H1 (cell line): ENCODE data around the gene GJD3. TPM values are rescaled to one million over a fixed set of nuclear protein-coding genes. Genes with fewer than 3 reads are reported as not detected.

Source experiments
- CTCF ChIA-PET: fragments of 300-600 bp; sonication (Branson Sonifier 250); formaldehyde crosslinking; loops from one replicate; lab custom pipeline; 2021; ENCODE audit not compliant: partially characterized antibody; lab: Charles Lee
- POLR2A ChIA-PET: fragments of 300-600 bp; sonication (Branson Sonifier 250); formaldehyde crosslinking; loops from one replicate; lab custom pipeline; 2021; ENCODE audit warnings: inconsistent platforms; ENCODE audit not compliant: partially characterized antibody; lab: Charles Lee
- DNase-seq, 2 experiments: peaks; one replicate each; pipeline versions ENCODE4 v3.0.0 to v3.0.0-alpha.2; 2010 to 2022; ENCODE audit warnings: low spot score in 2 of 2, low read depth in 1 of 2, mixed read lengths in 1 of 2
- FAIRE-seq: peaks from 2 replicates; lab custom pipeline; 2011; peaks lifted over from hg19 to GRCh38; lab: Jason Lieb, UNC
- H2AFZ ChIP-seq: 2 replicates; pipeline ENCODE4 v1.8.1; 2012; ENCODE audit warnings: low read length, inconsistent platforms
- H2AK5ac ChIP-seq: 2 replicates; pipeline ENCODE4 v1.6.1; 2013; ENCODE audit warnings: low read depth, low read length
- H2BK120ac ChIP-seq: replicated peaks from 2 replicates; pipeline ENCODE3; 2013; ENCODE audit warnings: low read depth, low read length, inconsistent platforms
- H2BK12ac ChIP-seq: 2 replicates; pipeline ENCODE4 v1.6.1; 2013; ENCODE audit warnings: low read depth, low read length
- H2BK15ac ChIP-seq: 2 replicates; pipeline ENCODE4 v1.6.1; 2013; ENCODE audit warnings: low read length
- H2BK20ac ChIP-seq: 2 replicates; pipeline ENCODE4 v1.6.1; 2013; ENCODE audit warnings: low read length
- H2BK5ac ChIP-seq: 2 replicates; pipeline ENCODE4 v1.6.1; 2013; ENCODE audit warnings: low read depth, low read length
- H3K14ac ChIP-seq: 2 replicates; pipeline ENCODE4 v1.6.1; 2013; ENCODE audit warnings: inconsistent platforms; ENCODE audit not compliant: insufficient read length
- H3K18ac ChIP-seq: 2 replicates; pipeline ENCODE4 v1.6.1; 2013; ENCODE audit warnings: low read length; ENCODE audit errors: extremely low read depth
- H3K23ac ChIP-seq: 2 replicates; pipeline ENCODE4 v1.6.1; 2013; ENCODE audit warnings: inconsistent platforms; ENCODE audit not compliant: insufficient read length
- H3K23me2 ChIP-seq: 2 replicates; pipeline ENCODE4 v1.6.1; 2013; ENCODE audit warnings: low read depth, low read length
- H3K27ac ChIP-seq: 2 replicates; pipeline ENCODE4 v1.6.1; 2011; ENCODE audit warnings: low read depth, low read length, inconsistent platforms
- H3K27me3 ChIP-seq, 4 experiments: replicated peaks in 1 of 4; 1 replicate in 1 of 4; 2 replicates in 3 of 4; pipeline versions ENCODE4 v1.6.1 to v1.8.1; 2011 to 2013; ENCODE audit warnings: low read length in 3 of 4, mild to moderate bottlenecking in 3 of 4, inconsistent platforms in 2 of 4, mixed read lengths in 2 of 4, moderate library complexity in 1 of 4; ENCODE audit not compliant: control insufficient read depth in 3 of 4, insufficient read depth in 3 of 4; ENCODE audit errors: extremely low read depth in 1 of 4
- H3K36me3 ChIP-seq, 4 experiments: 2 replicates each; pipeline versions ENCODE4 v1.6.1 to v1.8.1; 2011 to 2013; ENCODE audit warnings: mild to moderate bottlenecking in 4 of 4, low read length in 3 of 4, moderate library complexity in 2 of 4, control low read depth in 1 of 4, inconsistent platforms in 1 of 4; ENCODE audit not compliant: insufficient read depth in 4 of 4, control insufficient read depth in 2 of 4
- H3K4ac ChIP-seq: replicated peaks from 2 replicates; pipeline ENCODE3; 2013; ENCODE audit warnings: low read length, low read depth, mixed read lengths, inconsistent platforms; ENCODE audit not compliant: insufficient read length
- H3K4me1 ChIP-seq, 4 experiments: replicated peaks in 1 of 4; 1 replicate in 1 of 4; 2 replicates in 3 of 4; pipeline versions ENCODE4 v1.6.1 to v1.8.1; 2011 to 2013; ENCODE audit warnings: low read length in 3 of 4, inconsistent platforms in 2 of 4, mixed read lengths in 1 of 4; ENCODE audit not compliant: insufficient read depth in 4 of 4, control insufficient read depth in 3 of 4
- H3K4me2 ChIP-seq, 2 experiments: 2 replicates each; pipeline versions ENCODE4 v1.6.1 to v1.8.1; 2011 to 2013; ENCODE audit warnings: low read depth in 2 of 2, low read length in 2 of 2, control low read depth in 1 of 2, inconsistent platforms in 1 of 2, mild to moderate bottlenecking in 1 of 2; ENCODE audit not compliant: insufficient read depth in 1 of 2
- H3K4me3 ChIP-seq, 4 experiments: fragments of 200-600, 300-600 bp in 1 of 4; sonication (generic), shearing (Covaris generic), sonication (Bioruptor Twin) in 1 of 4; 2 replicates each; pipeline versions ENCODE4 v1.5.1 to v1.8.1; 2011 to 2016; ENCODE audit warnings: low read length in 4 of 4, low read depth in 3 of 4, control low read depth in 2 of 4, inconsistent platforms in 2 of 4, mild to moderate bottlenecking in 2 of 4, mixed read lengths in 1 of 4, moderate library complexity in 1 of 4; ENCODE audit not compliant: insufficient read depth in 2 of 4; ENCODE audit errors: extremely low read depth in 1 of 4
- H3K56ac ChIP-seq: replicated peaks from 2 replicates; pipeline ENCODE3; 2013; ENCODE audit warnings: low read depth, mild to moderate bottlenecking, mixed read lengths, low read length, inconsistent platforms; ENCODE audit not compliant: insufficient read length
- H3K79me1 ChIP-seq: 2 replicates; pipeline ENCODE4 v1.6.1; 2013; ENCODE audit warnings: low read depth, low read length, control low read depth
- H3K79me2 ChIP-seq, 2 experiments: 2 replicates each; pipeline versions ENCODE4 v1.6.1 to v1.8.1; 2012 to 2013; ENCODE audit warnings: low read length in 2 of 2, mild to moderate bottlenecking in 2 of 2, inconsistent platforms in 1 of 2; ENCODE audit not compliant: insufficient read depth in 2 of 2, control insufficient read depth in 1 of 2
- H3K9ac ChIP-seq, 4 experiments: replicated peaks in 1 of 4; 1 replicate in 1 of 4; 2 replicates in 3 of 4; pipeline versions ENCODE4 v1.6.1 to v1.8.1; 2011 to 2013; ENCODE audit warnings: low read depth in 3 of 4, low read length in 3 of 4, control low read depth in 2 of 4, mild to moderate bottlenecking in 2 of 4, moderate library complexity in 2 of 4, inconsistent platforms in 1 of 4; ENCODE audit errors: extremely low read depth in 1 of 4
- H3K9me3 ChIP-seq, 2 experiments: 2 replicates each; pipeline versions ENCODE4 v1.6.1 to v1.8.1; 2012 to 2013; ENCODE audit warnings: mild to moderate bottlenecking in 2 of 2, moderate library complexity in 2 of 2, control low read depth in 1 of 2, inconsistent platforms in 1 of 2, low read depth in 1 of 2, low read length in 1 of 2, mixed read lengths in 1 of 2; ENCODE audit not compliant: insufficient read depth in 2 of 2
- H4K20me1 ChIP-seq, 2 experiments: replicated peaks in 1 of 2; 2 replicates each; pipeline versions ENCODE3 to v1.8.1; 2011 to 2013; ENCODE audit warnings: inconsistent platforms in 2 of 2, low read length in 2 of 2, mild to moderate bottlenecking in 1 of 2; ENCODE audit not compliant: insufficient read depth in 2 of 2, control insufficient read depth in 1 of 2
- H4K5ac ChIP-seq: 2 replicates; pipeline ENCODE4 v1.6.1; 2013; ENCODE audit warnings: low read length, low read depth, mixed read lengths, inconsistent platforms; ENCODE audit not compliant: insufficient read length
- H4K8ac ChIP-seq: 2 replicates; pipeline ENCODE4 v1.8.0; 2013; ENCODE audit warnings: mild to moderate bottlenecking, moderate library complexity, low read length, inconsistent platforms; ENCODE audit not compliant: insufficient read depth; ENCODE audit errors: extremely low read depth
- H4K91ac ChIP-seq: replicated peaks from 2 replicates; pipeline ENCODE3; 2013; ENCODE audit warnings: low read length, mixed read lengths, inconsistent platforms; ENCODE audit not compliant: insufficient read length
- CREB1 ChIP-seq: IDR thresholded peaks from 2 replicates; pipeline ENCODE4 v1.6.1; 2012; ENCODE audit warnings: inconsistent platforms
- MAX ChIP-seq: IDR thresholded peaks from 2 replicates; pipeline ENCODE4 v1.6.1; 2012; ENCODE audit warnings: inconsistent platforms
- SRF ChIP-seq: IDR thresholded peaks from 2 replicates; pipeline ENCODE4 v1.6.1; 2011; ENCODE audit warnings: mild to moderate bottlenecking, low read depth, low read length, moderate library complexity
- WGBS, 2 experiments: shearing (Covaris generic) in 1 of 2; methylation state at CpG; one replicate each; pipeline versions ENCODE4 v1.1.6 to v1.1.7; 2013 to 2015; ENCODE audit warnings: low lambda C conversion rate in 2 of 2, mixed read lengths in 2 of 2, inconsistent platforms in 1 of 2, low coverage in 1 of 2, missing lambda C conversion rate in 1 of 2; ENCODE audit not compliant: insufficient replicate concordance in 2 of 2, insufficient coverage in 1 of 2, insufficient read length in 1 of 2; ENCODE audit errors: extremely low coverage in 1 of 2, missing lambda C conversion rate in 1 of 2; 5-methylcytosine and 5-hydroxymethylcytosine counted together
- polyA plus RNA-seq, 7 experiments: library from polyadenylated mRNA; depleted of rRNA in 3 of 7; stranded (reverse) in 5 of 7; unstranded in 2 of 7; fragments of >200 nt in 5 of 7; fragments of 200-250 nt in 2 of 7; gene quantifications; 1 replicate in 5 of 7; 2 replicates in 1 of 7; 4 replicates in 1 of 7; pipeline versions ENCODE4 v1.2.1 to v1.2.3, GENCODE V29; 2011 to 2013; ENCODE audit warnings: missing spikeins in 2 of 7, mixed read lengths in 2 of 7
- total RNA-seq: library from RNA; stranded (reverse); fragmentation: NEBNext Ultra II Directional; extraction: Animal tissue kit (Norgen Biotek cat#: 25700); gene quantifications from 2 replicates; pipeline ENCODE4 v1.2.1, GENCODE V29; 2021
- TF ChIP-seq, protein P1 (sequence below): IDR thresholded peaks from 2 replicates; pipeline ENCODE4 v1.6.1; 2011; ENCODE audit warnings: low read depth, mild to moderate bottlenecking, low read length; ENCODE audit not compliant: insufficient read depth

The GJD3 gene
- total and polyA plus RNA-seq, 2 of the 8 experiments (the other 6 are each of a cell fraction or from before 2014, with no cell fraction given) = 0.53 to 1.9 TPM

DNA sequence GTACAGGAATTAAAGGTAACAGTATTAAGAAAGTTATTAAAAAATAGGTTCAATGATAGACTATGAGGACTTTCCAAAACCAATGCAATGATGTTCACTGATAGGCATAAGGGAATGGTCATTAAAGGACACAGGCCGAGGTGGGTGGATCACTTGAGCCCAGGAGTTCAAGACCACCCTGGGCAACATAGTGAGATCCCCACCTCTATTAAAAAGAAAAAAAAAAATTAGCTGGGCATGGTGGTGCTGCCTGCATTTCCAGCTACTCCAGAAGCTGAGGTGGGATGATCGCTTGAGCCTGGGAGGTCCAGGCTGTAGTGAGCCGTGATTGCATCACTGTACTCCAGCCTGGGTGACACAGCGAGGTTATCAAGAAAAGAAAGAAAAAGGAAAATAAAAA lies 47.3 kb upstream of the GJD3 start:
- Histone ChIP-seq H3K27ac (no peak overlapping the region), H3K14ac (no peak overlapping the region), H4K20me1 (peaks cover 3 to 4% of the 10 kb centered on the region in 2 experiments), H3K9ac (no peak overlapping the region), H3K4ac (no peak overlapping the region), H4K8ac (no peak overlapping the region), H3K36me3 (peaks cover 16 to 90% (median 58%) of the 10 kb centered on the region in 4 experiments), H2BK20ac (no peak overlapping the region), H3K4me2 (no peak overlapping the region), H3K18ac (no peak overlapping the region), H3K27me3 (no peaks in the 10 kb centered on the region), H2AFZ (no peak overlapping the region), H2BK120ac (no peak overlapping the region), H3K9me3 (no peaks in the 10 kb centered on the region), H3K23ac (no peak overlapping the region), H4K5ac (no peak overlapping the region), H3K56ac (no peak overlapping the region), H4K91ac (no peak overlapping the region), H3K23me2 (peaks cover under 1% of the 10 kb centered on the region; the same call in 1 of the 2 replicates), H2AK5ac (no peak overlapping the region), H2BK12ac (no peak overlapping the region), H2BK15ac (no peak overlapping the region), H3K79me1 (no peaks in the 10 kb centered on the region), H3K79me2 (peaks cover 0 to 23% of the 10 kb centered on the region in 2 experiments; a peak in 2 of 4 replicates), H3K4me1 (peaks cover 0 to 12% (median 1%) of the 10 kb centered on the region in 4 experiments; a peak in 3 of 7 replicates), H2BK5ac (no peak overlapping the region), H3K4me3 (no peak overlapping the region)
- ChIA-PET POLR2A (interaction anchor here (0.6 to 5.1 kb wide), 7 partner anchors 10 to 122 kb away, joined by 3 to 32 read pairs (median 6); no protein-coding TSS in a partner anchor), CTCF (interaction anchor here (0.8 to 2.9 kb wide), 11 partner anchors 11 to 148 kb away, joined by 3 to 17 read pairs (median 5); no protein-coding TSS in a partner anchor)
- TF ChIP-seq, protein P1, sequence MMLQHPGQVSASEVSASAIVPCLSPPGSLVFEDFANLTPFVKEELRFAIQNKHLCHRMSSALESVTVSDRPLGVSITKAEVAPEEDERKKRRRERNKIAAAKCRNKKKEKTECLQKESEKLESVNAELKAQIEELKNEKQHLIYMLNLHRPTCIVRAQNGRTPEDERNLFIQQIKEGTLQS = no peak
- TF ChIP-seq MAX (no peak), CREB1 (no peak), SRF (no peak)
- DNase-seq (no peak), FAIRE-seq (no peak)
- 87% methylated on average over 4 of the region's 4 CpGs; no CpG with 5 or more reads in 1 of the 2 experiments for WGBS, 2 experiments
